ENCODE results near the gene RNASE12. TPM values are rescaled to one million over a fixed set of nuclear protein-coding genes. Genes with fewer than 3 reads are reported as not detected.
A peak's percentile ranks its signal among the peaks of the same experiment; 100 is the strongest.

RNASE12 gene
- total RNA-seq (2014; rRNA removed; shearing (Covaris generic)) (not detected in 2 replicates), polyA plus RNA-seq (2016; fragmentation: Nextera tagmentation; extraction: Ambion mirVana) (not detected in 2 replicates)

- Histone ChIP-seq H2AFZ (no peak within 1 kb of the TSS), H3F3A (ENCODE audit: insufficient read depth) (no peaks in the 10 kb centered on the region), H3K9ac (no peak within 1 kb of the TSS), H3K27me3 (replicated peaks; ENCODE audit: insufficient read depth) (peaks cover 11% of the 10 kb centered on the region), H3K4me3 (no peak within 1 kb of the TSS), H3K36me3 (ENCODE audit: low read depth) (no peaks in the 10 kb centered on the region), H3K27ac (no peak within 1 kb of the TSS), H3K79me2 (ENCODE audit: insufficient read depth) (no peaks in the 10 kb centered on the region), H3K9me3 (ENCODE audit: low read depth) (no peaks in the 10 kb centered on the region), H3K9me2 (ENCODE audit: insufficient read depth) (no peaks in the 10 kb centered on the region), H3K4me2 (ENCODE audit: unreplicated experiment) (no peak within 1 kb of the TSS), H3K4me1 (ENCODE audit: insufficient read depth) (no peaks in the 10 kb centered on the region), H4K20me1 (ENCODE audit: insufficient read depth) (no peaks in the 10 kb centered on the region)
- no peak for TF ChIP-seq EZH2phosphoT487 (IDR thresholded peaks at IDR 0.05; ENCODE audit: insufficient read depth, low read depth)
- TF ChIP-seq EZH2 (IDR thresholded peaks at IDR 0.05; ENCODE audit: insufficient read depth, poor library complexity, severe bottlenecking) = no peak
- in situ Hi-C loops (cut with MboI) = no loop called here
- WGBS, 2 experiments (ENCODE audit: low coverage in 1 of 2, low lambda C conversion rate in 2 of 2, missing lambda C conversion rate in 2 of 2) = 25 to 34% methylated on average over 4 of the region's 4 CpGs
- DNase-seq = no peak
Observed at GRCh38 chr14:20591235-20591634, at the start of gene RNASE12. Gene RNASE12 (minus strand): TSS chr14:20591376. CDS start chr14:20590723, 653 bp downstream.

- Histone ChIP-seq H3K9ac (no peak overlapping the region), H3K4me1 (ENCODE audit: insufficient read depth) (peaks cover 9% of the 10 kb centered on the region), H3K79me2 (ENCODE audit: insufficient read depth) (no peaks in the 10 kb centered on the region), H3K9me3 (ENCODE audit: low read depth) (no peaks in the 10 kb centered on the region), H3K4me2 (ENCODE audit: unreplicated experiment) (peak overlapping the region; percentile 85), H4K20me1 (ENCODE audit: insufficient read depth) (no peaks in the 10 kb centered on the region), H3F3A (ENCODE audit: insufficient read depth) (peaks cover 29% of the 10 kb centered on the region), H3K27ac (no peak overlapping the region), H3K9me2 (ENCODE audit: insufficient read depth) (no peaks in the 10 kb centered on the region), H3K36me3 (ENCODE audit: low read depth) (no peaks in the 10 kb centered on the region), H2AFZ (no peak overlapping the region), H3K4me3 (peak overlapping the region; percentile 65), H3K27me3 (replicated peaks; ENCODE audit: insufficient read depth) (peaks cover 7% of the 10 kb centered on the region; the same call in 1 of the 2 replicates)
- WGBS, 2 experiments (ENCODE audit: low coverage in 1 of 2, low lambda C conversion rate in 2 of 2, missing lambda C conversion rate in 2 of 2) = 7 to 8% methylated on average over 45 of the region's 45 CpGs
- in situ Hi-C loops (cut with MboI) = no loop called here
- TF ChIP-seq EZH2 (IDR thresholded peaks at IDR 0.05; ENCODE audit: insufficient read depth, poor library complexity, severe bottlenecking) = no peak
- TF ChIP-seq EZH2phosphoT487 (IDR thresholded peaks at IDR 0.05; ENCODE audit: insufficient read depth, low read depth) = no peak
- peak; percentile 83 for DNase-seq
Observed at GRCh38 chr14:20632831-20633691, 41.9 kb upstream of the RNASE12 start.

DNA sequence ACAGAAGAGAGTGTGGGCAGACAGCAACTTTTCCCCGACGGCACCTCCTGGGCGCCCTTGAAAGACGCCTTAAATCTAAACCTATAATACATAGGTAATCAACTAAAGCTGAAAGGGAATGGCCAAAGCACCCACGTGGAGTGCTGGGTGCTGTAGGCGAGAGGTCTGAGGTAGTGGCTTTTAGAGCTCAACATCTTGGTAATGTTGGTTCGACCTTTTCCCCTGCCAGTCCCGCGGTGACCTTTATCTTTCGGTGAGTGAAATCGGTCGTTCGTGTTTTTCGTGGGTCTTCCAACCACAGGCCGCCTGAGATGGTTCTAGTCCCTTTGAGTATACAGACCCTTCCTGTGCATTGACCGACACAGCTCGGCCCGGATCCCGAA lies 41.3 kb upstream of the RNASE12 start:
- no peaks in the 10 kb centered on the region for H3K9me2 ChIP-seq (ENCODE audit: insufficient read depth)
- H3K36me3 ChIP-seq (ENCODE audit: low read depth) = no peaks in the 10 kb centered on the region
- H3K79me2 ChIP-seq (ENCODE audit: insufficient read depth) = no peaks in the 10 kb centered on the region
- H2AFZ ChIP-seq = no peak overlapping the region
- 7 to 8% methylated on average over 19 of the region's 19 CpGs for WGBS, 2 experiments (ENCODE audit: low coverage in 1 of 2, low lambda C conversion rate in 2 of 2, missing lambda C conversion rate in 2 of 2)
- no peak overlapping the region for H3K9ac ChIP-seq
- no peak overlapping the region for H3K27ac ChIP-seq
- peak; percentile 24 for DNase-seq
- in situ Hi-C loops (cut with MboI) = no loop called here
- TF ChIP-seq EZH2phosphoT487 (IDR thresholded peaks at IDR 0.05; ENCODE audit: insufficient read depth, low read depth) (no peak), EZH2 (IDR thresholded peaks at IDR 0.05; ENCODE audit: insufficient read depth, poor library complexity, severe bottlenecking) (no peak)
- peaks cover 7% of the 10 kb centered on the region; the same call in 1 of the 2 replicates for H3K27me3 ChIP-seq (replicated peaks; ENCODE audit: insufficient read depth)
- H3F3A ChIP-seq (ENCODE audit: insufficient read depth) = peaks cover 34% of the 10 kb centered on the region
- H3K9me3 ChIP-seq (ENCODE audit: low read depth) = no peaks in the 10 kb centered on the region
- peak overlapping the region; percentile 65 for H3K4me3 ChIP-seq
- H4K20me1 ChIP-seq (ENCODE audit: insufficient read depth) = no peaks in the 10 kb centered on the region
- H3K4me1 ChIP-seq (ENCODE audit: insufficient read depth) = peaks cover 9% of the 10 kb centered on the region
- H3K4me2 ChIP-seq (ENCODE audit: unreplicated experiment) = peak overlapping the region; percentile 85

DNA sequence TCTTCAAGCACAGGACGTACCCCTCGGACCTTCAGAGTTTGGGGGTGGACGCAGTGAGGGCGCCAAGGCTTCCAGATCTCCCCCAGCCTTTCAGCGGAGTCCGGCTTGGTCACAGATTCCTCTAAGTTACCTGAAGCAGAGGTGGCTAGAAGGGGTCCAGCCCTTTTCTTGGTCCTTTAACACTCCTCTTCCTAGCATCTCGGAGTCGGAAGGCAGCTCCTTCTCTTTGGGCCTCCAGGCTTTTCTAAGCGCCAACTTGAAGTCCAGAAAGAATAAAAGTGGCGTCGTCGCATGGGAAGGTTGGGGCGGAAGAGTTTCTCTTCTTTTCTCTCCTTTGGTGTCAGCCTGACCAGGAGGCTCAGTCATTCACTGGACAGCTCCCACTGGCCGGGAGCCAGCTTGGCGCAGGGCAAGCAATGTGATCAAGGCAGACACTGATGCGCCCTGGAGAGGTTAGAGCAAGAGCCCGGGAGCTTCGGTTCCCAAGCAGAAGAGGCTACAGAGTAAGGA lies 40.8 kb upstream of the RNASE12 start:
- Histone ChIP-seq H3K4me2 (ENCODE audit: unreplicated experiment) (peak overlapping the region; percentile 85), H3K4me1 (ENCODE audit: insufficient read depth) (peaks cover 9% of the 10 kb centered on the region), H3K4me3 (peak overlapping the region; percentile 65), H3F3A (ENCODE audit: insufficient read depth) (peaks cover 35% of the 10 kb centered on the region), H3K36me3 (ENCODE audit: low read depth) (no peaks in the 10 kb centered on the region), H3K79me2 (ENCODE audit: insufficient read depth) (no peaks in the 10 kb centered on the region), H2AFZ (peak overlapping the region; percentile 14; the same call in 1 of the 2 replicates), H3K9ac (no peak overlapping the region), H4K20me1 (ENCODE audit: insufficient read depth) (no peaks in the 10 kb centered on the region), H3K9me3 (ENCODE audit: low read depth) (no peaks in the 10 kb centered on the region), H3K27me3 (replicated peaks; ENCODE audit: insufficient read depth) (peaks cover 7% of the 10 kb centered on the region; the same call in 1 of the 2 replicates), H3K9me2 (ENCODE audit: insufficient read depth) (no peaks in the 10 kb centered on the region), H3K27ac (no peak overlapping the region)
- TF ChIP-seq EZH2 (IDR thresholded peaks at IDR 0.05; ENCODE audit: insufficient read depth, poor library complexity, severe bottlenecking) (no peak), EZH2phosphoT487 (IDR thresholded peaks at IDR 0.05; ENCODE audit: insufficient read depth, low read depth) (no peak)
- peak; percentile 84 for DNase-seq
- 0 to 2% methylated on average over 18 of the region's 18 CpGs for WGBS, 2 experiments (ENCODE audit: low coverage in 1 of 2, low lambda C conversion rate in 2 of 2, missing lambda C conversion rate in 2 of 2)
- in situ Hi-C loops (cut with MboI) = no loop called here

Data from GM23248 (cell line).